Measurements from ENCODE around the gene RET. TPM values are rescaled to one million over a fixed set of nuclear protein-coding genes. Genes with fewer than 3 reads are reported as not detected.

RET gene
- total and polyA plus RNA-seq, 2 experiments from 2014 or later = 0.50 TPM; not detected in 1

DNA sequence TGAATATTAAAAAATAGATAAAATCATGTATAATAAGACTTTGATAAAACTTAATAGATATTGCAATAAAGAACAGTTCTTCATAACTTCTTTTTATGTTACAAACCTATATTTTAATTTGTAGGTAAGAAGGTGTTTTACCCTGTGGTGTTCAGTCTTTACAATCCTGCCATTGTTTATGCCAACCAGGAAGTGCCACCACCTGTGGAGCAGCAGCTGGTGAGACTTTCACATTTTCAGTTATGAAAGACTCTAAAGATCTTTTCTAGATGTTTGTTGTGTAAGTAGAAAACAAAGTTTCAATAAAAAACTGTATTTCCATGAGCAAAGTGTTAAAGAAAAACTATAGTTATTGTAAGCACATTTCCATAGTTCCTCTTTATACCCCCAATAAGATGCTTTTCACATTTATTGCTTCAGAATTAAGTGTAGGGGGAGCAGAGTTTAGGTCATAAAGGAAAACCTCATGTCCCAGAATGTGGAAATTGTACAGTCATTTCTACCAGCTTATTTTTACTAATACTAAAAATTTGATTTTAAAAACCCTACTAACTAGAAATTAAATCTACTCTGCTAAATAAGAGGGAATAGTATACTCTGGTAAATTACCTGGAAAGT, 90.1 kb downstream of the RET start:
- Histone ChIP-seq H3K4me2 (no peak overlapping the region), H3K4me3 (no peak overlapping the region), H3K9me3 (ENCODE audit: low read depth) (no peaks in the 10 kb centered on the region), H3K36me3 (replicated peaks; ENCODE audit: insufficient read depth, low read depth) (no peaks in the 10 kb centered on the region), H3K79me2 (no peaks in the 10 kb centered on the region), H4K20me1 (ENCODE audit: insufficient read depth, poor library complexity, severe bottlenecking) (no peaks in the 10 kb centered on the region), H3K4me1 (ENCODE audit: insufficient read depth) (no peaks in the 10 kb centered on the region), H2AFZ (no peak overlapping the region), H3K27me3 (no peaks in the 10 kb centered on the region), H3K9me2 (replicated peaks; ENCODE audit: insufficient read depth) (no peaks in the 10 kb centered on the region), H3K27ac (no peak overlapping the region)
- TF ChIP-seq EZH2 (IDR thresholded peaks at IDR 0.05; ENCODE audit: borderline replicate concordance) (no peak), EZH2phosphoT487 (IDR thresholded peaks at IDR 0.05; ENCODE audit: low read depth, severe bottlenecking, unreplicated experiment) (no peak)
- TF ChIP-seq, protein P1, sequence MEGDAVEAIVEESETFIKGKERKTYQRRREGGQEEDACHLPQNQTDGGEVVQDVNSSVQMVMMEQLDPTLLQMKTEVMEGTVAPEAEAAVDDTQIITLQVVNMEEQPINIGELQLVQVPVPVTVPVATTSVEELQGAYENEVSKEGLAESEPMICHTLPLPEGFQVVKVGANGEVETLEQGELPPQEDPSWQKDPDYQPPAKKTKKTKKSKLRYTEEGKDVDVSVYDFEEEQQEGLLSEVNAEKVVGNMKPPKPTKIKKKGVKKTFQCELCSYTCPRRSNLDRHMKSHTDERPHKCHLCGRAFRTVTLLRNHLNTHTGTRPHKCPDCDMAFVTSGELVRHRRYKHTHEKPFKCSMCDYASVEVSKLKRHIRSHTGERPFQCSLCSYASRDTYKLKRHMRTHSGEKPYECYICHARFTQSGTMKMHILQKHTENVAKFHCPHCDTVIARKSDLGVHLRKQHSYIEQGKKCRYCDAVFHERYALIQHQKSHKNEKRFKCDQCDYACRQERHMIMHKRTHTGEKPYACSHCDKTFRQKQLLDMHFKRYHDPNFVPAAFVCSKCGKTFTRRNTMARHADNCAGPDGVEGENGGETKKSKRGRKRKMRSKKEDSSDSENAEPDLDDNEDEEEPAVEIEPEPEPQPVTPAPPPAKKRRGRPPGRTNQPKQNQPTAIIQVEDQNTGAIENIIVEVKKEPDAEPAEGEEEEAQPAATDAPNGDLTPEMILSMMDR (IDR thresholded peaks at IDR 0.05; ENCODE audit: poor library complexity) = no peak
- no peak for DNase-seq (ENCODE audit: low spot score)

DNA sequence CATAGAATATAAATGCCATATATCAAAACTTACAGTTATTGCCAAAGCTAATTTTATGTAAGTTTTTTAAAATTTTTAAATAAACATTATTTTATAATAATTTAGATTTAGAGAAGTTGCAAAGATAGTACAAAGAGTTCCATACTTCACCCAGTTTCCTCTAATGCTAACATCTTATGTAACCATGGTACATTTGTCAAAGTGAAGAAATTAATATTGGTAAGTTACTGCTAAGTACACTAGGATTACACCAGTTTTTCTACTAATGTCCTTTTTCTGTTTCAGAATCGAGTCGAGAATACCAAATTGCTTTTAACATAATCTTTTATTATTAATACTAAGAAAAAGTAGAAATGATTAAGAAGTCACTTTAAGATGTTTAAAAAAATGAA, 90.6 kb downstream of the RET start:
- Histone ChIP-seq H3K36me3 (replicated peaks; ENCODE audit: insufficient read depth, low read depth) (no peaks in the 10 kb centered on the region), H3K9me3 (ENCODE audit: low read depth) (no peaks in the 10 kb centered on the region), H2AFZ (no peak overlapping the region), H3K4me2 (no peak overlapping the region), H3K4me3 (no peak overlapping the region), H3K9me2 (replicated peaks; ENCODE audit: insufficient read depth) (no peaks in the 10 kb centered on the region), H4K20me1 (ENCODE audit: insufficient read depth, poor library complexity, severe bottlenecking) (no peaks in the 10 kb centered on the region), H3K79me2 (no peaks in the 10 kb centered on the region), H3K27me3 (no peaks in the 10 kb centered on the region), H3K4me1 (ENCODE audit: insufficient read depth) (no peaks in the 10 kb centered on the region), H3K27ac (no peak overlapping the region)
- WGBS (ENCODE audit: low lambda C conversion rate, missing lambda C conversion rate) = 100% methylated on average over 2 of the region's 2 CpGs
- DNase-seq (ENCODE audit: low spot score) = no peak
- TF ChIP-seq, protein P1 (IDR thresholded peaks at IDR 0.05; ENCODE audit: poor library complexity) = no peak
- TF ChIP-seq EZH2phosphoT487 (IDR thresholded peaks at IDR 0.05; ENCODE audit: low read depth, severe bottlenecking, unreplicated experiment) (no peak), EZH2 (IDR thresholded peaks at IDR 0.05; ENCODE audit: borderline replicate concordance) (no peak)

DNA sequence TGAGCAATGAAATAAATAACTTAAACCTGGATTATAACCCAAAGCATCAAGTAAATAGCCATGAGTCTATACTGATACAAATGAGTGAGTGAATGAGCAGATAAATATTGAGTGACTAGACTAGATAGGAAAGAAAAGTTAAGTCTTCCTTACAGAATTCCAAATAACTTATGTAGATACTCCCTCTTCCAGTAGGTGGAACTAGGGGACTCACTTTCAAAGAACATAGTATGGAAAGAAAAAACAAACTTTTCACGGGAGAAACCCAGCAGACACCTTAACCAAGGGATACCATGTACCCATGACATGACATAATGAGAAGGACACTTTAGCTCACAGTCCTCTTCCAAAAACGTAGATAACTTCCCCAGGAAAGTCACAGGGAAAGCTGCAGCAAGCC, 93.6 kb downstream of the RET start:
- Histone ChIP-seq H3K4me2 (no peak overlapping the region), H3K27ac (no peak overlapping the region), H3K4me3 (no peak overlapping the region), H3K27me3 (no peaks in the 10 kb centered on the region), H2AFZ (no peak overlapping the region), H3K79me2 (no peaks in the 10 kb centered on the region), H4K20me1 (ENCODE audit: insufficient read depth, poor library complexity, severe bottlenecking) (no peaks in the 10 kb centered on the region), H3K9me2 (replicated peaks; ENCODE audit: insufficient read depth) (no peaks in the 10 kb centered on the region), H3K4me1 (ENCODE audit: insufficient read depth) (no peaks in the 10 kb centered on the region), H3K9me3 (ENCODE audit: low read depth) (no peaks in the 10 kb centered on the region), H3K36me3 (replicated peaks; ENCODE audit: insufficient read depth, low read depth) (no peaks in the 10 kb centered on the region)
- DNase-seq (ENCODE audit: low spot score) = peak; percentile 16
- 58% methylated on average over 2 of the region's 2 CpGs for WGBS (ENCODE audit: low lambda C conversion rate, missing lambda C conversion rate)
- TF ChIP-seq, protein P1 (IDR thresholded peaks at IDR 0.05; ENCODE audit: poor library complexity) = peak; percentile 14
- TF ChIP-seq EZH2 (IDR thresholded peaks at IDR 0.05; ENCODE audit: borderline replicate concordance) = no peak

DNA sequence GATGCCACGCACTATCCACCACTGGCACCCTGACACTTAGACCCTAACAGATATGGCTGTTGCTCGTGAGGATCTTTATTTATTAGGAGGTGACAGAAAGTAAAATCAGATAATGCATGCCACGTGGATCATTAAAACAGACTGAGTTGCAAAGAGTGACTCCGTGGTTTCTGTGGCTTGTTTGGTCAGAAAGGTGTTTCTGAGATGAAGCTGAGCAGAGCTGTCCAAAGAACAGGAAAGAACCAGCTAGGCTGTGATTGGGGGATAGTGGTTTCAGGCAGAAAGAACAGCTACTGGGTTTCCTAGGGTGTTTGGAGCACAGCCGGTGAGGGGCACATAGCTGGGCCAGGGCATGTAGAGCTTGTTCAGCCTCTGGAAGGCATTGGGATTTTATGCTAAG, 95.8 kb downstream of the RET start:
- no peak overlapping the region for H3K27ac ChIP-seq
- H3K4me2 ChIP-seq = no peak overlapping the region
- H3K4me1 ChIP-seq (ENCODE audit: insufficient read depth) = no peaks in the 10 kb centered on the region
- H3K9me3 ChIP-seq (ENCODE audit: low read depth) = no peaks in the 10 kb centered on the region
- H3K9me2 ChIP-seq (replicated peaks; ENCODE audit: insufficient read depth) = no peaks in the 10 kb centered on the region
- H4K20me1 ChIP-seq (ENCODE audit: insufficient read depth, poor library complexity, severe bottlenecking) = no peaks in the 10 kb centered on the region
- no peak overlapping the region for H3K4me3 ChIP-seq
- H3K79me2 ChIP-seq = no peaks in the 10 kb centered on the region
- WGBS (ENCODE audit: low lambda C conversion rate, missing lambda C conversion rate) = 82% methylated on average over 5 of the region's 5 CpGs
- TF ChIP-seq, protein P1 (IDR thresholded peaks at IDR 0.05; ENCODE audit: poor library complexity) = no peak
- TF ChIP-seq EZH2phosphoT487 (IDR thresholded peaks at IDR 0.05; ENCODE audit: low read depth, severe bottlenecking, unreplicated experiment) = no peak
- no peak for TF ChIP-seq EZH2 (IDR thresholded peaks at IDR 0.05; ENCODE audit: borderline replicate concordance)
- no peak for DNase-seq (ENCODE audit: low spot score)
- H3K36me3 ChIP-seq (replicated peaks; ENCODE audit: insufficient read depth, low read depth) = no peaks in the 10 kb centered on the region
- no peak overlapping the region for H2AFZ ChIP-seq
- H3K27me3 ChIP-seq = no peaks in the 10 kb centered on the region

Data from hepatocyte (in vitro differentiated cells).